Neural cell (in vitro differentiated cells): ENCODE data around the gene CLDN24.

Experiments
- CTCF ChIP-seq: fragments of 450-650 bp; IDR thresholded peaks from 2 replicates; pipeline ENCODE4 v1.5.1; 2014; ENCODE audit warnings: antibody characterized with exemption, mild to moderate bottlenecking, moderate library complexity; ENCODE audit not compliant: poor library complexity, severe bottlenecking
- EP300 ChIP-seq: fragments of 450-650 bp; conservative IDR thresholded peaks from 2 replicates; pipeline ENCODE4 v1.6.1; 2014; ENCODE audit warnings: antibody characterized with exemption, mild to moderate bottlenecking, moderate library complexity; ENCODE audit not compliant: poor library complexity, severe bottlenecking
- EZH2 ChIP-seq: fragments of 200-600, 300-800 bp; shearing (Covaris generic), sonication (generic); IDR thresholded peaks from 2 replicates; pipeline ENCODE4 v1.6.1; 2014; ENCODE audit warnings: antibody characterized with exemption, low read length, borderline replicate concordance, mild to moderate bottlenecking; ENCODE audit not compliant: insufficient read depth, poor library complexity, severe bottlenecking
- POLR2AphosphoS5 ChIP-seq: IDR thresholded peaks from 2 replicates; pipeline ENCODE4 v1.6.1; 2012
- REST ChIP-seq: IDR thresholded peaks from 2 replicates; pipeline ENCODE4 v1.6.1; 2012; ENCODE audit warnings: borderline replicate concordance
- SMC3 ChIP-seq: fragments of 450-650 bp; conservative IDR thresholded peaks from 2 replicates; pipeline ENCODE4 v1.6.1; 2014; ENCODE audit warnings: antibody characterized with exemption, mild to moderate bottlenecking, moderate library complexity; ENCODE audit not compliant: poor library complexity
- TAF1 ChIP-seq: IDR thresholded peaks from 2 replicates; pipeline ENCODE4 v1.6.1; 2012; ENCODE audit warnings: low read depth

- TF ChIP-seq CTCF = no peak
- TF ChIP-seq POLR2AphosphoS5 = no peak
- TF ChIP-seq SMC3 = no peak
- TF ChIP-seq EZH2 = no peak
- no peak for TF ChIP-seq REST
- TF ChIP-seq EP300 = no peak
- TF ChIP-seq TAF1 = no peak
Observed at GRCh38 chr4:183304538-183304937, 17.7 kb downstream of the CLDN24 start.
